Transverse colon (tissue), 4 donors: ENCODE data around the gene CABCOCO1. TPM values are rescaled to one million over a fixed set of nuclear protein-coding genes. Genes with fewer than 3 reads are reported as not detected.
"Not testable (repeated sequence)": the region's sequence is repeated elsewhere in the genome, so short reads cannot be mapped to it uniquely, and the experiment has no call there.

Experiments used
- DNase-seq: peaks from one replicate; pipeline ENCODE4 v3.0.0-alpha.2; 2019
- H3K27ac ChIP-seq, 4 donors: fragments of 200-600 bp; sonication (generic); 2 replicates each; pipeline ENCODE4 v1.5.1; 2016 to 2018; ENCODE audit warnings: inconsistent platforms in 4 of 4
- H3K27me3 ChIP-seq: fragments of 200-600 bp; sonication (generic); 2 replicates; pipeline ENCODE4 v1.5.1; 2017; ENCODE audit warnings: inconsistent platforms
- H3K36me3 ChIP-seq, 4 donors: fragments of 200-600 bp; sonication (generic); 2 replicates each; pipeline ENCODE4 v1.5.1; 2017 to 2019; ENCODE audit warnings: inconsistent platforms in 4 of 4
- H3K4me1 ChIP-seq, 4 donors: fragments of 200-600 bp; sonication (generic); 2 replicates each; pipeline ENCODE4 v1.5.1; 2017 to 2020; ENCODE audit warnings: inconsistent platforms in 4 of 4
- H3K4me3 ChIP-seq, 4 donors: fragments of 200-600 bp; sonication (generic); 1 replicate in 1 of 4; 2 replicates in 3 of 4; pipeline versions ENCODE4 v1.5.1 to v1.6.1; 2017 to 2019; ENCODE audit warnings: inconsistent platforms in 4 of 4
- H3K9me3 ChIP-seq, 2 donors: fragments of 200-600 bp; sonication (generic); 2 replicates each; pipeline ENCODE4 v1.5.1; 2017 to 2019; ENCODE audit warnings: inconsistent platforms in 2 of 2
- CTCF ChIP-seq, 5 experiments: fragments of 200-600 bp in 3 of 5; fragments of 450-650 bp in 2 of 5; sonication (generic) in 3 of 5; IDR thresholded peaks; 1 replicate in 2 of 5; 2 replicates in 3 of 5; pipeline ENCODE4 v1.5.1; 2016 to 2017; ENCODE audit warnings: antibody characterized with exemption in 5 of 5, inconsistent platforms in 3 of 5, mild to moderate bottlenecking in 2 of 5, moderate library complexity in 1 of 5
- EP300 ChIP-seq: sonication (generic); formaldehyde crosslinking; IDR thresholded peaks from one replicate; pipeline ENCODE4 v1.6.1; 2017; ENCODE audit warnings: antibody characterized with exemption, low read depth
- POLR2A ChIP-seq: fragments of 450-650 bp; IDR thresholded peaks from one replicate; pipeline ENCODE4 v1.6.1; 2016; ENCODE audit warnings: antibody characterized with exemption, mild to moderate bottlenecking, moderate library complexity
- POLR2AphosphoS5 ChIP-seq, 3 donors: sonication (generic); formaldehyde crosslinking; IDR thresholded peaks; one replicate each; pipeline ENCODE4 v1.6.1; 2016; ENCODE audit warnings: antibody characterized with exemption in 3 of 3
- WGBS, 2 donors: methylation state at CpG; one replicate each; pipeline ENCODE4 v1.1.5; 2018; ENCODE audit warnings: low coverage in 1 of 2; 5-methylcytosine and 5-hydroxymethylcytosine counted together
- in situ Hi-C, 4 donors: fragments of 200-750 bp; cut with MboI; loops; one replicate each; pipeline versions ENCODE4 v1.15.0 to v1.15.1; 2017; ENCODE audit warnings: low sequenced_read_pairs in 3 of 4, low pct_ligation_motif_present in 1 of 4, low pct_unique_long_range_greater_than_20kb in 1 of 4
- intact Hi-C: fragments of 100-400 bp; cut with DNase I; formaldehyde crosslinking; loops from one replicate; pipeline ENCODE4 v1.15.1; 2023; ENCODE audit warnings: low total_unique reads
- total RNA-seq, 4 donors: library from RNA; depleted of rRNA; stranded (reverse); fragments of >200 nt; gene quantifications; one replicate each; pipeline ENCODE4 v1.1.0, GENCODE V29; 2016

CABCOCO1 gene
- total RNA-seq, 4 donors from 2014 or later: not detected

- no peak overlapping the region for H3K27ac ChIP-seq
- H3K36me3 ChIP-seq: no peaks in the 10 kb centered on the region
- H3K4me1 ChIP-seq: peaks cover 0 to 4% (median 0%) of the 10 kb centered on the region in 4 donors
- 71 to 79% methylated on average over 2 of the region's 2 CpGs for WGBS, 2 donors
- no peak overlapping the region for H3K4me3 ChIP-seq
- DNase-seq: no peak
- no peak for TF ChIP-seq POLR2A
- TF ChIP-seq POLR2AphosphoS5 (IDR thresholded peaks at IDR 0.05): no peak
- TF ChIP-seq EP300: no peak
- TF ChIP-seq CTCF (IDR thresholded peaks at IDR 0.05): no peak
- intact Hi-C loops: no loop called here
- no peaks in the 10 kb centered on the region for H3K9me3 ChIP-seq
- H3K27me3 ChIP-seq: no peaks in the 10 kb centered on the region
- in situ Hi-C loops: no loop called here
Observed at GRCh38 chr10:61708846-61709245, 46.1 kb downstream of the CABCOCO1 start.

GRCh38 chr10:61712105-61712504 is 49.4 kb downstream of the CABCOCO1 start:
- DNase-seq, H3K4me1 ChIP-seq, in situ Hi-C loops, H3K36me3 ChIP-seq, H3K27ac ChIP-seq, H3K9me3 ChIP-seq, H3K4me3 ChIP-seq, intact Hi-C loops, H3K27me3 ChIP-seq: not testable (repeated sequence)
- 73 to 76% methylated on average over 2 of the region's 2 CpGs for WGBS, 2 donors

GRCh38 chr10:61719475-61719874 is 56.7 kb downstream of the CABCOCO1 start:
- intact Hi-C loops, H3K27me3 ChIP-seq, H3K36me3 ChIP-seq, in situ Hi-C loops, H3K4me1 ChIP-seq, H3K9me3 ChIP-seq, H3K27ac ChIP-seq, DNase-seq, H3K4me3 ChIP-seq: not testable (repeated sequence)
- 96% methylated on average over 6 of the region's 6 CpGs; no CpG with 5 or more reads in 1 of the 2 donors for WGBS, 2 donors

DNA sequence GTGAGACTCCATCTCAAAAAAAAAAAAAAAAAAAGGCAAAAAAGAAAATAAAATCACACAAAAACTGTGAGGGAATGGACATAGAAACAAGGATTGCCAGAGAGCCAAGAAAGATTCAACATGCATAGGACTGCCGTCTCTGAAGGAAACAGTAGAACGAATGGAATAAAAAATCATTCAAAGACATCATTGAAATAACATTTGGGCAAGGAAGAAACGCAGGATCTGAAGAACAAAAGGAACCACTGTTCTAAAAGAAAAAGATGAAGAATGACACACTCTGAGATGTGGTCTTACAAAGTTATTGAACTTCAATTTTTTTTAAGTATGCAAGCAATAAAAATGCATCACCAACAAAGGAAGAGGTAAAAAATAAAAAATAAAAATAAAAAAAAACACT is 57.2 kb downstream of the CABCOCO1 start:
- no peak for DNase-seq
- no peaks in the 10 kb centered on the region for H3K4me1 ChIP-seq
- no peak overlapping the region for H3K27ac ChIP-seq
- H3K36me3 ChIP-seq: no peaks in the 10 kb centered on the region
- no peaks in the 10 kb centered on the region for H3K27me3 ChIP-seq
- in situ Hi-C loops (no loop called here), intact Hi-C loops (no loop called here)
- TF ChIP-seq POLR2AphosphoS5 (IDR thresholded peaks at IDR 0.05): no peak
- no peak for TF ChIP-seq CTCF (IDR thresholded peaks at IDR 0.05)
- no peak for TF ChIP-seq EP300
- TF ChIP-seq POLR2A: no peak
- 67 to 81% methylated on average over 3 of the region's 3 CpGs for WGBS, 2 donors
- H3K4me3 ChIP-seq: no peak overlapping the region
- no peaks in the 10 kb centered on the region for H3K9me3 ChIP-seq

GRCh38 chr10:61721431-61721830 is 58.7 kb downstream of the CABCOCO1 start:
- no peak for DNase-seq
- no peak overlapping the region for H3K27ac ChIP-seq
- H3K9me3 ChIP-seq: no peaks in the 10 kb centered on the region
- intact Hi-C loops: no loop called here
- 84 to 89% methylated on average over 4 of the region's 4 CpGs for WGBS, 2 donors
- TF ChIP-seq EP300: no peak
- no peak for TF ChIP-seq CTCF (IDR thresholded peaks at IDR 0.05)
- TF ChIP-seq POLR2A: no peak
- TF ChIP-seq POLR2AphosphoS5 (IDR thresholded peaks at IDR 0.05): no peak
- H3K36me3 ChIP-seq: no peaks in the 10 kb centered on the region
- in situ Hi-C loops: no loop called here
- H3K27me3 ChIP-seq: no peaks in the 10 kb centered on the region
- no peak overlapping the region for H3K4me3 ChIP-seq
- H3K4me1 ChIP-seq: no peaks in the 10 kb centered on the region

GRCh38 chr10:61725221-61725620 is 62.5 kb downstream of the CABCOCO1 start:
- H3K36me3 ChIP-seq, H3K4me3 ChIP-seq, H3K27ac ChIP-seq, H3K27me3 ChIP-seq, intact Hi-C loops, H3K9me3 ChIP-seq, H3K4me1 ChIP-seq, DNase-seq: not testable (repeated sequence)
- 40 to 69% methylated on average over 1 to 2 of the region's 2 CpGs for WGBS, 2 donors
- in situ Hi-C loops: loop anchor here in 2 of 4 donors (25.0 kb wide), 2 partner anchors 588 to 913 kb away; no protein-coding TSS in a partner anchor
